ENCODE data around the gene ADGRL1. TPM values are rescaled to one million over a fixed set of nuclear protein-coding genes. Genes with fewer than 3 reads are reported as not detected.

Gene ADGRL1
- total and polyA plus RNA-seq, 9 of the 15 experiments (the other 6 are each of a cell fraction or from before 2014, with no cell fraction given), result 0.14 to 37.0 (median 8.6) TPM

GRCh38 chr19:14119644-14120496 lies 86.1 kb downstream of the ADGRL1 start (continued):
- no peak for TF ChIP-seq MAZ (CRISPR knock-in tag; conservative IDR thresholded peaks at IDR 0.05 in 1 of 2, IDR thresholded peaks at IDR 0.05 in 1 of 2)
- TF ChIP-seq DLX4 (CRISPR knock-in tag; IDR thresholded peaks at IDR 0.05), result no peak
- TF ChIP-seq MITF (IDR thresholded peaks at IDR 0.05), result no peak
- no peak for TF ChIP-seq MXI1 (IDR thresholded peaks at IDR 0.05; ENCODE audit: low read depth, low read length)
- no peak for TF ChIP-seq MLLT1 (IDR thresholded peaks at IDR 0.05)
- TF ChIP-seq CTBP1 (IDR thresholded peaks at IDR 0.05; ENCODE audit: borderline replicate concordance), result no peak
- no peak for TF ChIP-seq CCAR2 (IDR thresholded peaks at IDR 0.05; ENCODE audit: low read depth, low read length)
- peak; percentile 87 for TF ChIP-seq PKNOX1 (IDR thresholded peaks at IDR 0.05)
- TF ChIP-seq POLR2G (IDR thresholded peaks at IDR 0.05; ENCODE audit: low read depth, low read length), result peak; percentile 43; the same call in 1 of the 2 replicates
- no peak for TF ChIP-seq RFX1 (IDR thresholded peaks at IDR 0.05)
- TF ChIP-seq C11orf30 (IDR thresholded peaks at IDR 0.05; ENCODE audit: low read depth), result no peak
- TF ChIP-seq CBFA2T2 (conservative IDR thresholded peaks at IDR 0.05), result no peak
